Lower lobe of right lung (tissue), 2 donors: Measurements from ENCODE around the gene BLOC1S5. TPM values are rescaled to one million over a fixed set of nuclear protein-coding genes. Genes with fewer than 3 reads are reported as not detected.

Experiments used
- ATAC-seq, 2 donors: fragments of 200-7000 bp; cut with Tn5 transposase; one replicate each; pipeline ENCODE4 v1.9.1; 2020 to 2022; ENCODE audit warnings: mild to moderate bottlenecking in 2 of 2, moderate library complexity in 2 of 2
- DNase-seq: peaks from one replicate; pipeline ENCODE4 v3.0.0-alpha.2; 2020
- H3K27ac ChIP-seq: fragments of 200-600 bp; one replicate; pipeline ENCODE4 v1.8.0; 2022
- H3K27me3 ChIP-seq: fragments of 200-600 bp; one replicate; pipeline ENCODE4 v1.8.0; 2022; ENCODE audit warnings: low read depth
- H3K36me3 ChIP-seq: fragments of 200-600 bp; one replicate; pipeline ENCODE4 v1.8.0; 2022; ENCODE audit warnings: mild to moderate bottlenecking
- H3K4me1 ChIP-seq: fragments of 200-600 bp; one replicate; pipeline ENCODE4 v1.8.0; 2022
- H3K4me3 ChIP-seq: fragments of 200-600 bp; one replicate; pipeline ENCODE4 v1.8.0; 2022; ENCODE audit warnings: mild to moderate bottlenecking
- H3K9me3 ChIP-seq: fragments of 200-600 bp; one replicate; pipeline ENCODE4 v1.8.0; 2022
- CTCF ChIP-seq: fragments of 200-600 bp; IDR thresholded peaks from one replicate; pipeline ENCODE4 v1.8.0; 2022; ENCODE audit warnings: antibody characterized with exemption, mild to moderate bottlenecking
- intact Hi-C: fragments of 100-400 bp; cut with DNase I; formaldehyde crosslinking; loops from one replicate; pipeline ENCODE4 v1.11.0; 2022
- total RNA-seq: library from RNA; stranded (reverse); fragmentation: NEBNext Ultra II Directional; extraction: Animal tissue kit (Norgen Biotek cat#: 25700); gene quantifications from one replicate; pipeline ENCODE4 v1.2.1, GENCODE V29; 2021
- donor health status: DM: no; HTN: yes; CAD: no; lungs with severe emphysema.

The BLOC1S5 gene
- total RNA-seq, 1 donor from 2014 or later = 11.8 TPM

DNA sequence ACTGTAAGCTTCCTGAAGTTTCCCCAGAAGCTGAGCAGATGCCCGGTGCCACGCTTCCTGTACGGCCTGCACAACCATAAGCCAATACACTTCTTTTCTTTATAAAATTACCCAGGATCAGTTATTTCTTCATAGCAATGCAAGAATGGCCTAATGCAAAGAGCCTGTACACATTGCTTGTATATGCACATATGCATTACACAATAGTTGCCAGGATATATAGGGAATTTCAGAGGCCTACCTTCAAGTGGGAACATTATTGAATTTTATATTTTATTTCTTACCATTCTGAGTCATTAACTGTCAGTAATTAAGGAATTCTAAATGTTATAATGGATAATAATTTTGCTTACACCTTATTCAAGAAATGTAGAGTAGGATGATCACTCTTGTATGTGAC is 93.6 kb downstream of the BLOC1S5 start:
- no peak overlapping the region for H3K27ac ChIP-seq
- no peaks in the 10 kb centered on the region for H3K36me3 ChIP-seq
- peaks cover 14% of the 10 kb centered on the region for H3K4me1 ChIP-seq
- ATAC-seq (no peak), DNase-seq (no peak)
- no peaks in the 10 kb centered on the region for H3K27me3 ChIP-seq
- no peak overlapping the region for H3K4me3 ChIP-seq
- no peak for TF ChIP-seq CTCF
- no peaks in the 10 kb centered on the region for H3K9me3 ChIP-seq
- intact Hi-C loops = no loop called here

Other genes with a start within 250 kb of the BLOC1S5 start
- 98.3 TPM for gene TXNDC5, start 153.6 kb downstream of the BLOC1S5 start, total RNA-seq
- 16.7 TPM for gene EEF1E1, start 38.2 kb upstream of the BLOC1S5 start, total RNA-seq